ENCODE data around the gene MADCAM1.

DNA sequence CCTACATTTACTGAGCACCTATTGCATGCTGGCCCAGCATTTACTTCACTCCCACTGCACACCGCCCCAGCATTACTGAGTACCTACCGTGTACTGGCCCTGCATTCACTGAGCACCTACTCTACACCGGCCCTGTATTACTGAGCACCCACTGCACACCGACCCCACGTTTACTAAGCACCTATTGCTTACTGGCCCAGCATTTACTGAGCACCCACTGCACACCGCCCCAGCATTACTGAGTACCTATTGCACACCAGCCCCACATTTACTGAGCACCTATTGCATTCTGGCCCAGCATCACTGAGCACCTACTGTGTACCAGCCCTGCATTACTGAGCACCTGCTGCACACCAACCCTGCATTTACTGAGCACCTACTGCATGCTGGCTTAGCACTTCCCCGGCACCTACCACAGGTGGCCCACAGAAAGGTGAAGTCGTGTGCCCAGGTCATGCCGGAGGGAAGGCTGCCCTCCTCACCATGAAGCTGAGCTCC, 17.9 kb downstream of the MADCAM1 start:
- TF ChIP-seq POLR2A (IDR thresholded peaks at IDR 0.05) (no peak), EP300 (IDR thresholded peaks at IDR 0.05) (no peak)

All from tibial nerve (tissue), 3 donors.